GM10847 (cell line): Measurements from ENCODE around the gene ROR2.

Experiments used
- POLR2A ChIP-seq: IDR thresholded peaks from 2 replicates; pipeline ENCODE4 v1.6.1; 2011; ENCODE audit not compliant: insufficient read length; ENCODE audit errors: extremely low read depth

Gene ROR2

DNA sequence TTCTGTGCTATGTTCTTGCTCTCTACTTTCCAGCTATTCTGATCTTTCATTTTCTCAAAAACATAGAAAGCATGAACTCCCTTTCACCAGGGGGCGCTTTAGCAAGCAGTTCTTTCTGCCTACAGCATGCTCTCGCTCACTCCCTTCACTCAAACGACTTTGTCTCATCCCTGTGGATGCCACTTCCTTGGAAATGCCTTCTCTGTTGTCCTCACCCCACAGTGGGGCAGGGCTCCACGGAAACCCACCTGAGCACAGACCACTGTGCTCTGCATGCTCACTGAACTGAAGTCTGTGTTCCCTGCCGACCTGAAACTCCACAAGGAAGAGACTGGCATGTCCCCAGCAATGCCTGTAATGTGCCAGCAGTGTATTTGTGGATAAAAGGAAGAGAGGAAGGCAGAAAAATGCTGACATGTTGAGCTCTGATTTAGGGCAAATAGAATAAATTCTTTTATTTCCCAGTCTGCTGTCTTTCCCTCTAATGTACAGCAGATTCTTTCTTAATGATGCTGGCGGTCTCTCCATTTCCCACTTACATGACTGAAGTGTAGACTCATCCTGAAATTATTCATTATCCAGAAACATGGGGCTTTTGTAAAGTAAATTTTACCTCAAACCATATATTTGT, 4.9 kb upstream of the ROR2 start:
- TF ChIP-seq POLR2A: no peak

DNA sequence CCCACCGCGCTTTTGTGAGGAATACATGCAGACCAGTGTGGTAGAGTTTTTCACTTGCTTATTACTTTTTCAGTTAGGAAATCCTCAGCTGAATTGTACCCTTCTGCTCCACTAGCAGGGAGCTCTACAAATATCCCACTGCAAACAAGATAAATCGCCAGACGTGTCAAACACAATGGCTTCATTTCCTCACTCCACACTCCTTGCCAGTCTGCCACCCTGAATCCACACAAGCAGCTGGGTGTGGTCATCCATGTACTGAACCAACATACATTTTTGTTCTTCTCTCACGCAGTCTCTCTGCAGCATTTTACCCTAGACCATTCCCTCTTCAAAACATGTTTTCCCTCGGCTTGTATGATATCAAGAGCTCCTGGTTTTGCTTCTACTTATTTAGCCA, 3.7 kb upstream of the ROR2 start:
- TF ChIP-seq POLR2A: no peak

DNA sequence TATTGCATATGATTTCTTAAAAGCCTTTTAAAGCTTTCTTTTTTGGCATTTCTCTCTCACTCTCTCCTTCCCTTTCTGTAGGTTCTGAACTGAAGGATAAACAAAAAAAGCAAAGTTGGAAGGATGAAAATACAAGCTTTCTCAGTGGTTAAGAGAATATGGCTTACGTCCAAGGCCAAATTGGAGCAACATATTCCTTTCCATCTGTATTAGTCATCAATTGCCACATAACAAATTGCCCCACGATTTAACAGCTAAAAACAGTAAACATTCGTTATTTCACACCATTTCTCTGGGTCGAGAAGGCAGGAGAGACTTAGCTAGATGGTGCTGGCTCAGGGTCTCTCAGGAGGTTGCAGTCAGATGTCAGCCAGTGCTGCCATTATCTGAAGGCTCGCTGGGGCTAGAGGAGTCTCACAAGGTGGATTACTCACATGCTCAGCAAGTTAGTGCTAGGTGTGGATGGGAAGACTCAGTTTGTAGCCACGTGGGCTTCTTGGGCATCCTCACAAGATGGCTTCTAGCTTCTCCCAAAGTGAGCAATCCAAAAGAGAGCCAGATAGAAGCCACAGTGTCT, 2.0 kb upstream of the ROR2 start:
- TF ChIP-seq POLR2A: no peak

DNA sequence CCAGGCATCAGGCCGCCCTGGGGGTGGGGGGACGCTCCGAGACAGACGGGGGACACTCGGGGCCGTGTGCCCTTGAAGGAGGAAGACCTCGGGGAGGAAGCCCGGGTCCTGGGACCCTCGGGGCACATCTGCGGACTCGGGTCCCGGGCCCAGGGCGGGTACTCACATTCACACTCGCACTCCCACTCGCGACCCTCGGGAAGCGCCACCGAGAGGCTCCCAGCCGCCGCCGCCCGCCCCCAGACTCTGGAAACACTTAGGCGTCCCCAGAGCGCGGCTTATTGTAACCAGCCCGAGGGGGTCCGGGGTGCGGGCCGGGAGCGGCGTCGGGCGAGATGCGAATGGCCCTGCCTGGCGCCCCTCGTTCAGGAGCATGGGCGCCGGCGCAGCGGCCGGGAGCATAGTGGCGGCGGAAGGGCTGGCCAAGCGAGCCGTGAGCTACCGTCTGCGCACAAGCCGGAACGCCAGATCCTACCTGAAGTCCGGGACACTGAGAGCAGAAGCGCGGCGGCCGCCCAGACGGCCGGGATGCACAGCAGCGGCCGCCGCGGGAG, 559 bp downstream of the ROR2 start:
- no peak for TF ChIP-seq POLR2A

DNA sequence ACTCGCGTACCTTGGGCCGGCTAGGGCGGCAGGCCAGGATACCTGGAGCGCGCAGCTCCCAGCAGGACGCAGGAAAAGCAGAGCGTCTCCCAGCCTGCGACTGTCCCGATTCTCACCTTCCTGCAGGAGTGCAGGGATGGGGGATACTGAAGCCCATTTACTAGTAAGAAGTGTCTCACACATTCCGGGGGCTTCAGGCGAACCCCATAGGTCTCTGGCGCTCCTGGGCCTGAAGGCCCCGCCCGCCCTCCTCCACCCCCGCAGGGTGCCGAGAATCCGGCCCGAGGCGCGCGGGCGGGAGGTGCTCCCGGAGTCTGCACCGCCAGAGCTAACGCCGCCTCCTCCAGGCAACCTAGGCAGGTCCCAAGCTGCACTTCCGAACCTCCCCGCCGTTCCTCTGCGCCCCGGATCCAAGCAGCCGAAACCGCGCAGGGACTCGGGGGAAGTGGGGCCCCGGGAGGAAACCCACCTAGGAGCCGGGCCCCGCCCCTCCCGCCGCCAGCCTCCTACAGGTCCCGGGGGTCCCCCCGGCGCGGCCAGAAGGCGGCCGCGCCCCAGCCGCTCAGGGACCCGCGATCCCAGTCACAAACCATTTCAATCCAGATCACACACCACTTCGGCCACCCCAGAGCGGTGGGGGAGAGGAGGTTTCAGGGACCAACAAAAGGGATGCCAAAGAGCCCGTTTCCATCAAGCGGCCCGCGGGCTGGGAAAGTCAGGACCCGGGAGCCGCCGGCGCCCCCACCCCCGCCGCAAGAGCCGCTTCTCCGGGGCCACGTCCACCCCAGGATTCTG, 1.2 kb downstream of the ROR2 start:
- no peak for TF ChIP-seq POLR2A

DNA sequence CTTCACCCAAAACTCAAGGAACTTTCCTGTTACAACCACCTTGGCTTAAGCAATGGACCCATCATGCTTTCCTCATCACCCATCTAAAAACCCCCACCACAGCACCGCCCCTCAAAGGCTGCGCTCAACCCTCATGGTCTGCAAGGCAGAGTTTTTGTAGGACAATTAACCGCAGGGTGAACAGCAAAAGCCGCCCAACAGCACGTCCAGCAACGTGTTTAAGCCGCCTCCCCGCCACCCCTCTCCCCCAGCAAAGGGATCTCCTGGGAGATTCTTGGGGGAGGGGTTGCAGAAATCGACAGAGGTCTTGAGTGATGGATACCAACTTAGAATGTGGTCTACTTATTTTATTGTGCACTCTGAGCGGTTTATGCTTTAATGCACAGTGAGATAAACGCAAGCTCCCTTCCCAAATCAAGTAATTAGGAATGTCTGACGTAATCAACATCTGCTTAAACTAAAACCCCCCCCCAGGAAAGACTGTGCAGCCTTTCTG, 1.9 kb downstream of the ROR2 start:
- TF ChIP-seq POLR2A: no peak

DNA sequence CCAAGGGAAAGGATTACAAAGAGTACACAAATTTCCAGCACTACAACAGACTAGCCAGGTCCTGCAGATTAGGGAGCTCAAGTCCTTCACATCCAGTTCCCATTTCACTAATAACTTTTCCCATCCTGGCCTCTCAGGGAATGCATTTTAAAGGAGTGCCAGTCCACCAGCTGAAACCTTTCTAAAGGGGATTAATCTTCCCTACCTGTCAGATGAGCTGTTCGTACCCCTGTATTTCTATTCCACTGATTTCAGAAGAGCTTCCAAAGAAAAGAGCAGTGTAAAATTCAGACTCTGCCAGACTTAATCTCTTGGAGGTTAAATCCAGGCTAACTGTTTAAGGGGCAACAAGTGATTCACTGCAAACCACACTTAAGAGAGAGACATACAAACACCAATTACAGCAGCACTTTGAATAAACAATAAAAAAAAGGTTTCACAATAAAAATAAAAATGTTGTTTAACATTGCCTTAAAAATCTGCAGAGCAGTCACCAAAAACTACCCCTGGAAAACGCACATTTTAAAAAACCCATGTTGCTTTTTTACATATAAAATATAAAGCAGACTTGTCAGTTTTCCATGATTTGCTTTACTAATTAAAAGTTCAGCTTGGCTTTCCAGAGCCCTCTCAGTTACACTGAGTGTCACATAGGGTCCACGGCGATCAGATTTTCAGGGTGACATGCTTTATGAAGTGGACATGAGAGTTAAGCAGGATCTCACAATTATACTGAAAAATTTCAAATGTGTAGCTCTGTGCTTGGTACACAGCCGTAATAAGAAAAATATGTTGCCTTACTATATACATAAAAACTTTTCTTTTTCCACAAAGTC, 3.2 kb downstream of the ROR2 start:
- no peak for TF ChIP-seq POLR2A

DNA sequence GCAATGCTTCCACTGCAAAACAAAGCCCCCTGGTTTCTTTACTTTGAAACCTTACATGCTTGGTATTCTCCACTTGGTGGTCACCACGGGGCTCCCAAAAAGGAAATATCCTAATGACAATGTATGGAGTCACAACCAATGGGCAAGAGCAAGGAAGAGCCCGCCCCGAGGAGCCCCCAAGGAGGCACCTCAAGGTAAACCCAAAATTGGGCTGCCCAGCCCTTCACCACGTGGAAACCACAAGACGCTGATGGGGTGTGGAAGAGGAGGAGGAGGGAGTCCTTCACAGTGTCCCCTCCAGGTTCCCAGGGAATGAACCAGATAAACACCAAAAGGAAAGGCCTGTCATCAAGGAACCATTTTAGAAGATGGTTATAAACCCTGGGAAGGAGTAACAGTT, 3.8 kb downstream of the ROR2 start:
- no peak for TF ChIP-seq POLR2A

DNA sequence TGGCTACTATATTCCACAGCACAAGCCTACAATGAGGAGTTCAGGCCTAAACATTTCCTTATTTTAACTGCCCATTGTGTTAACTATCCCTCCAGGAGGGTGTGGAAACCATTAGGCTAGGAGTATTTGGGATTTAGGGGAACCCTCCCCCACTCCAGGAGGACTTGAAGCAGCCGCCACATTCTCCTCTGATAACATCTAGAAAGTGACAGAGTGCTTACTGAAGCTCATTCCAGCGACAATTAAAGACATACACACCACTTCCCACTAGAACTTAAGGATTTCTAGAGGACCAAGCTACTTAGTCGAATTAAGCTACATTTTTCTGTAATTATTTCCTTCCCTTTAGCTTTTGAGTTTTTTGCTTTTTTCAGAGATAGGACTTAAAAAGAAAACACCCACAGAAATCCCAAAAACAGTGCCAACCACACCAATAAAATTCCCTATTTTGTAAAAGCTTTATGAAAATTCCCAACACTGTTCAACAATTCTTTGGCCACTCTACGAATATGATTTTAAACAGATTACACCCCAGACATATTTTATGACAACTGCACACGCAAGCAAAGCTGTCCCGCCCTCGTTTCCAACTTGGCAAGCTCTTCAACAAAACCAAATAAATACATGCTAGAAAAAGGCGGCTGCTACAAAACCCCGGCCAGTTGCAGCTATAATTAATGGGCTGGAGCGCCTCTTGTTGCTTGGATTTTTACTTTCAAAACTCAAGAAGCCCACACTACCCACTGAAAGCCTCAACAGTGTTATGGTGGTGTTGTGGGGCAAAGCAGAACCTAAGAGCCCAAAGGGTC, 4.5 kb downstream of the ROR2 start:
- no peak for TF ChIP-seq POLR2A

DNA sequence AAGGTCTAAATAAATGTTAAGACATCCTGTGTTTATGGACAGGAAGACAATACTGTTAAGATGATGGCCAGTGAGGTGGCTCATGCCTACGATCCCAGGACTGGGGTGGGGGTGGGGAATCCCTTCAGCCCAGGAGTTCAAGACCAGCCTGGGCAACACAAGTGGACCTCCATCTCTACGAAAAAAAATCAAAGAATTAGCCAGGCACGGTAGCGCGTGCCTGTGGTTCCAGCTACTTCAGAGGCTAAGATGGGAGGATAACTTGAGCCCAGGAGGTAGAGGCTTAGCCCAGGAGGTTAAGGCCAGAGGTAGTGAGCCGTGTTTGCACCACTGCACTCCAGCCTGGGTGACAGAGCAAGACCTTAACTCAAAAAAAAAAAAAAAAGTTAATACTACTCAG, 5.3 kb downstream of the ROR2 start:
- no peak for TF ChIP-seq POLR2A

DNA sequence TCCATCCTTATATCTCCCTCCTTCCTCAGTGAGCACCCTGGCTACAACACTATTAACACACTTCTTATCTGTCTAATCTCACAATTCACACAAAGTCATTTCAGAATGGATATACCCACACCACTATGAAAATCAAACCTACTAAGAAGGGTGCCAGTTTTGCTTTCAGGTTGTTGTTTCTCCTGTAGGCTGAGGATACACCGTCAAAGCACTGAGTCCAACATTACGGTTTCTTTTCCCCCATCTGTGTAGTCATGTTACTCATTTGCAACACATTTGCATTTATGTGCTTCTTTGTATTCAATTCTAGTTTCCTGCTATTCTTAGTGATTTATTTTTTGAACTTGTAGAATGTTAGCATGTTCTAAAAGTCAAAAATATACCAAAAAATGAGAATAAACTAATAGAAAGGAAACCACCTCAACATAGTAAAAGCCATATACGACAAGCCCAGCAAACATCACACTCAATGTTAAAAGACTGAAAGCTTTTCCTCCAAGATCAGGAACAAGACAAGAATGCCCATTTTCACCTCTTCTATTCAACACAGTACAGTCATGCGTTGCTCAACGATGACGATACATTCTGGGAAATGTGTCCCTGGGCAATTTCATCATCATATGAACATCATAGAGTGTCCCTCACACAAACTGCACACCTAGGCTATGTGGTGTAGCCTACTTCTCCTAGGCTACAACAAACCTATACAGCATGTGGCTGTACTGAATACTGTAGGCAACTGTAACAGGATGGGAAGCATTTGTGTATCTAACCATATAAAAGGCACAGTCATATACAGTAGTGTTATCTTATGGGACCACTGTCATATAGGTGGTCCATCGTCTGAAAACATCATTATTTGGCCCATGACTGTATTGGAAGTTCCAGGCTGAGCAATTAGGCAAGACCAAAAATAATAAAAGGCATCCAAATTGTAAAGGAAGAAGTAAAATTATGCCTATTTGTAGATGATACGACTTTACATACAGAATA, 6.3 kb downstream of the ROR2 start:
- no peak for TF ChIP-seq POLR2A

DNA sequence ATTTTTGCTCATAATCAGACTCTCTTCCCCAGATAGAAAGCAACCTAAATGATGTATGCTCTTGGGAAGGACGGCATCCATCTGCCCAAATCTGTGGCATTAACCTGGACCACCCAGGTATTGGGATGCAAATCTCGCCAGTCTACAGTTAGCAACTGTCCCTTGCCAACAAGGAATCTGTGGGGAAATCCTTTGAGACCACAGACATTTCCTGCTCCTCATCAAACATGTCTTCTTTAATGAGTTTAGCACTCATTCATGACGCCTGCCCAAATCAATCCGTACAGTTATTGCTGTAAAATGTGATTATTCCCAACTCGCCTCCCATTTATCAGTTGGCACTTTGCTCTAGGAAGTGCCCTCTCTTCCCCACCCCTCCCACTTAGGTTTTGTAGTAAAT, 7.8 kb downstream of the ROR2 start:
- TF ChIP-seq POLR2A: no peak

DNA sequence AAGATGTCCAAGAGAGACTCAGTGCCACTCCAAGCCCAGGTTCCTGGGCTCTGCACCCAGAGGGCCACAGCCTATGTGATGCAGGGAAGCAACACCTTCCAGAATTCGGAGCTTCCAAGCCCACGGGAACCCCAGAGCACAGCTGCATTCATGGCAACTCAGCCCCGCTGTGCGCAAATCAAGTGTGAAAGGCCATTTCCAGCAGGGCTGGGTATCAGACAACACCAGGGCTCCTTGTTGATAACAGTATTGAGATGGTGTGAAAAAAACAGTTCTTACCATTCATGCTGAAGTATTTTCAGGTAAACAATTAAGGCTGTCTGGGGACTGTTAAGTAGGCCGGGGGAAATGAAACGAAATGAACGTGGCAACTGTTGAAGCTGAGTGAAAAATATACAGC, 10.1 kb downstream of the ROR2 start:
- no peak for TF ChIP-seq POLR2A
